H1 (cell line): ENCODE data around the gene VPS41. TPM values are rescaled to one million over a fixed set of nuclear protein-coding genes. Genes with fewer than 3 reads are reported as not detected.

Experiments
- ATF2 ChIP-seq: IDR thresholded peaks from 2 replicates; pipeline ENCODE4 v1.6.1; 2012; ENCODE audit warnings: low read length, inconsistent platforms
- CBX5 ChIP-seq: fragments of 300-800, 300-1000 bp; sonication (generic); IDR thresholded peaks from 2 replicates; pipeline ENCODE4 v1.7.1; 2016; ENCODE audit warnings: antibody characterized with exemption, low read length, low read depth
- GTF2F1 ChIP-seq: IDR thresholded peaks from 2 replicates; pipeline ENCODE4 v1.6.1; 2012; ENCODE audit warnings: low read depth, low read length, improper control_type of control experiment, borderline replicate concordance
- JUND ChIP-seq: IDR thresholded peaks from 2 replicates; pipeline ENCODE4 v1.6.1; 2011; ENCODE audit warnings: mild to moderate bottlenecking, improper control_type of control experiment, low read length
- SP2 ChIP-seq: IDR thresholded peaks from 2 replicates; pipeline ENCODE4 v1.6.1; 2012; ENCODE audit warnings: mild to moderate bottlenecking, low read length, inconsistent platforms
- SRF ChIP-seq: IDR thresholded peaks from 2 replicates; pipeline ENCODE4 v1.6.1; 2011; ENCODE audit warnings: mild to moderate bottlenecking, low read depth, low read length, moderate library complexity
- TEAD4 ChIP-seq: IDR thresholded peaks from 2 replicates; pipeline ENCODE4 v1.6.1; 2012; ENCODE audit warnings: low read depth, low read length, inconsistent platforms, mixed read lengths
- ZNF274 ChIP-seq: IDR thresholded peaks from 2 replicates; pipeline ENCODE4 v1.7.0; 2012; ENCODE audit warnings: low read length, borderline replicate concordance; ENCODE audit errors: extremely low read depth
- polyA plus RNA-seq, 7 experiments: library from polyadenylated mRNA; depleted of rRNA in 3 of 7; stranded (reverse) in 5 of 7; unstranded in 2 of 7; fragments of >200 nt in 5 of 7; fragments of 200-250 nt in 2 of 7; gene quantifications; 1 replicate in 5 of 7; 2 replicates in 1 of 7; 4 replicates in 1 of 7; pipeline versions ENCODE4 v1.2.1 to v1.2.3, GENCODE V29; 2011 to 2013; ENCODE audit warnings: missing spikeins in 2 of 7, mixed read lengths in 2 of 7
- total RNA-seq: library from RNA; stranded (reverse); fragmentation: NEBNext Ultra II Directional; extraction: Animal tissue kit (Norgen Biotek cat#: 25700); gene quantifications from 2 replicates; pipeline ENCODE4 v1.2.1, GENCODE V29; 2021

VPS41 gene
- total and polyA plus RNA-seq, 2 of the 8 experiments (the other 6 are each of a cell fraction or from before 2014, with no cell fraction given), result 10.7 to 63.3 TPM

DNA sequence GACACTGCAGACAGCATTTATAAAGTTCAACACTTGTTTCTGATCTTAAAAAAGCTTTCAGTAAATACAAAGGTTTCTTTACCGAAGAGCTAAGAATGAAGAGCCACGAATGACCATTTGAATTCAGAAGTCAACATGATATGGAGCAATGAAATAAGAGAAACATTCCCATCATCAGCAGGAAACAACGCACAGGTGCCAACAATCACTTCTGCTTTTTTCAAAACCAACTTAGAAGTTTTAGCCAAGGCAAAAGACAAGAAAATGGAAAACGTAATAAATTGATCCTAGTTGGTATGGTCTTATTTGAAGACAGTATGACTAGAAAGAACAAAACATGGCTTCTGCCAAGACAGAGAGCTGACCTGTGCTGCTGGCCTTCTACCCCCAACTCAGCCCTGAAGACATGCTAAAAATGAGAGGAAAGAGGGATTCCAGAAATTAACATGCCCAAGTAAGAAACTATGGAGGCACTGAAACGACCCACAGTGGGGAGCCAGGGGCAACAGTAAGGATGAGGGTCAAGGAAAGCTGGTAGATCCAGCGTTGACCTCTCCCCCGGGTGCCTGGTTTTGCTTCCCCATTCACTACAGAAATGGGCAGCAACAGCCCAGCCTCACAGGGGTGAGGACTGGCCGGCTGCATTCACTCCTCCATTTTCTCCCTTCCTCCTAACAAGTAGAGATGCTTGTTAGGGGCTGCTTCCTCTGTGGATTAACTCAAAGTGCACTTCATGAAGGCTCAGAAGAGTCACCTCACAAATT lies 30.1 kb downstream of the VPS41 start (continued):
- TF ChIP-seq GTF2F1 (no peak), ATF2 (no peak), TEAD4 (no peak), ZNF274 (no peak), SP2 (no peak), JUND (no peak), SRF (no peak), CBX5 (no peak)
